Measurements from ENCODE around the gene CSF1.
A peak's percentile ranks its signal among the peaks of the same experiment; 100 is the strongest.
"Not testable (repeated sequence)": the region's sequence is repeated elsewhere in the genome, so short reads cannot be mapped to it uniquely, and the experiment has no call there.

Gene CSF1

GRCh38 chr1:109877317-109877771, 33.3 kb upstream of the CSF1 start:
- H3K4me1 ChIP-seq (ENCODE audit: control insufficient read depth, low read depth, low read length), result peaks cover 50% of the 10 kb centered on the region
- no peaks in the 10 kb centered on the region for H3K36me3 ChIP-seq (ENCODE audit: control insufficient read depth, low read depth, low read length)
- H3K9me3 ChIP-seq (ENCODE audit: control insufficient read depth, low read depth, low read length), result no peaks in the 10 kb centered on the region
- peak overlapping the region; percentile 42 for H3K27ac ChIP-seq (ENCODE audit: low read length)
- no peak overlapping the region for H3K4me3 ChIP-seq (ENCODE audit: low read length)
- peak overlapping the region; percentile 29 for H3K9ac ChIP-seq (ENCODE audit: low read length)
- H3K27me3 ChIP-seq (ENCODE audit: control insufficient read depth, insufficient read depth, low read length), result no peaks in the 10 kb centered on the region

- Histone ChIP-seq H3K9ac (ENCODE audit: low read length) (peak overlapping the region; percentile 29), H3K4me3 (ENCODE audit: low read length) (no peak overlapping the region)
Observed at GRCh38 chr1:109877776-109878175, 32.9 kb upstream of the CSF1 start.

GRCh38 chr1:109878531-109879104, 32.0 kb upstream of the CSF1 start:
- Histone ChIP-seq H3K27me3 (ENCODE audit: control insufficient read depth, insufficient read depth, low read length) (no peaks in the 10 kb centered on the region), H3K4me3 (ENCODE audit: low read length) (no peak overlapping the region), H3K27ac (ENCODE audit: low read length) (no peak overlapping the region), H3K4me1 (ENCODE audit: control insufficient read depth, low read depth, low read length) (peaks cover 43% of the 10 kb centered on the region), H3K9me3 (ENCODE audit: control insufficient read depth, low read depth, low read length) (no peaks in the 10 kb centered on the region), H3K36me3 (ENCODE audit: control insufficient read depth, low read depth, low read length) (no peaks in the 10 kb centered on the region), H3K9ac (ENCODE audit: low read length) (no peak overlapping the region)

More at GRCh38 chr1:109877776-109878175, 32.9 kb upstream of the CSF1 start:
- Histone ChIP-seq H3K4me1 (ENCODE audit: control insufficient read depth, low read depth, low read length) (peaks cover 50% of the 10 kb centered on the region), H3K27ac (ENCODE audit: low read length) (no peak overlapping the region), H3K9me3 (ENCODE audit: control insufficient read depth, low read depth, low read length) (no peaks in the 10 kb centered on the region), H3K36me3 (ENCODE audit: control insufficient read depth, low read depth, low read length) (no peaks in the 10 kb centered on the region), H3K27me3 (ENCODE audit: control insufficient read depth, insufficient read depth, low read length) (no peaks in the 10 kb centered on the region)

GRCh38 chr1:109879371-109879770, 31.3 kb upstream of the CSF1 start:
- H3K9me3 ChIP-seq (ENCODE audit: control insufficient read depth, low read depth, low read length); H3K4me3 ChIP-seq (ENCODE audit: low read length); H3K27ac ChIP-seq (ENCODE audit: low read length); H3K36me3 ChIP-seq (ENCODE audit: control insufficient read depth, low read depth, low read length); H3K27me3 ChIP-seq (ENCODE audit: control insufficient read depth, insufficient read depth, low read length); H3K9ac ChIP-seq (ENCODE audit: low read length): not testable (repeated sequence)
- H3K4me1 ChIP-seq (ENCODE audit: control insufficient read depth, low read depth, low read length), result peaks cover 36% of the 10 kb centered on the region

- no peak overlapping the region for H3K9ac ChIP-seq (ENCODE audit: low read length)
Observed at GRCh38 chr1:109879881-109880525, 30.6 kb upstream of the CSF1 start.

GRCh38 chr1:109880971-109881894, 29.4 kb upstream of the CSF1 start:
- Histone ChIP-seq H3K27me3 (ENCODE audit: control insufficient read depth, insufficient read depth, low read length) (no peaks in the 10 kb centered on the region), H3K9me3 (ENCODE audit: control insufficient read depth, low read depth, low read length) (no peaks in the 10 kb centered on the region), H3K36me3 (ENCODE audit: control insufficient read depth, low read depth, low read length) (no peaks in the 10 kb centered on the region), H3K27ac (ENCODE audit: low read length) (no peak overlapping the region), H3K4me1 (ENCODE audit: control insufficient read depth, low read depth, low read length) (peaks cover 27% of the 10 kb centered on the region), H3K9ac (ENCODE audit: low read length) (no peak overlapping the region), H3K4me3 (ENCODE audit: low read length) (no peak overlapping the region)

More at GRCh38 chr1:109879881-109880525, 30.6 kb upstream of the CSF1 start:
- H3K27ac ChIP-seq (ENCODE audit: low read length), result no peak overlapping the region
- no peaks in the 10 kb centered on the region for H3K27me3 ChIP-seq (ENCODE audit: control insufficient read depth, insufficient read depth, low read length)
- no peaks in the 10 kb centered on the region for H3K9me3 ChIP-seq (ENCODE audit: control insufficient read depth, low read depth, low read length)
- no peak overlapping the region for H3K4me3 ChIP-seq (ENCODE audit: low read length)
- H3K36me3 ChIP-seq (ENCODE audit: control insufficient read depth, low read depth, low read length), result no peaks in the 10 kb centered on the region
- peaks cover 35% of the 10 kb centered on the region for H3K4me1 ChIP-seq (ENCODE audit: control insufficient read depth, low read depth, low read length)

- Histone ChIP-seq H3K36me3 (ENCODE audit: control insufficient read depth, low read depth, low read length) (no peaks in the 10 kb centered on the region), H3K4me1 (ENCODE audit: control insufficient read depth, low read depth, low read length) (peaks cover 21% of the 10 kb centered on the region), H3K4me3 (ENCODE audit: low read length) (no peak overlapping the region), H3K27me3 (ENCODE audit: control insufficient read depth, insufficient read depth, low read length) (no peaks in the 10 kb centered on the region), H3K9ac (ENCODE audit: low read length) (no peak overlapping the region), H3K9me3 (ENCODE audit: control insufficient read depth, low read depth, low read length) (no peaks in the 10 kb centered on the region), H3K27ac (ENCODE audit: low read length) (no peak overlapping the region)
Observed at GRCh38 chr1:109881906-109882287, 28.8 kb upstream of the CSF1 start.

- no peak overlapping the region for H3K27ac ChIP-seq (ENCODE audit: low read length)
- H3K36me3 ChIP-seq (ENCODE audit: control insufficient read depth, low read depth, low read length), result no peaks in the 10 kb centered on the region
- peaks cover 16% of the 10 kb centered on the region for H3K4me1 ChIP-seq (ENCODE audit: control insufficient read depth, low read depth, low read length)
- no peaks in the 10 kb centered on the region for H3K27me3 ChIP-seq (ENCODE audit: control insufficient read depth, insufficient read depth, low read length)
- H3K9me3 ChIP-seq (ENCODE audit: control insufficient read depth, low read depth, low read length), result no peaks in the 10 kb centered on the region
- no peak overlapping the region for H3K4me3 ChIP-seq (ENCODE audit: low read length)
- no peak overlapping the region for H3K9ac ChIP-seq (ENCODE audit: low read length)
Observed at GRCh38 chr1:109882288-109883245, 28.1 kb upstream of the CSF1 start.

GRCh38 chr1:109883248-109883955, 27.2 kb upstream of the CSF1 start:
- no peak overlapping the region for H3K4me3 ChIP-seq (ENCODE audit: low read length)
- H3K9me3 ChIP-seq (ENCODE audit: control insufficient read depth, low read depth, low read length), result no peaks in the 10 kb centered on the region
- H3K27ac ChIP-seq (ENCODE audit: low read length), result no peak overlapping the region
- no peak overlapping the region for H3K9ac ChIP-seq (ENCODE audit: low read length)
- H3K27me3 ChIP-seq (ENCODE audit: control insufficient read depth, insufficient read depth, low read length), result no peaks in the 10 kb centered on the region
- H3K36me3 ChIP-seq (ENCODE audit: control insufficient read depth, low read depth, low read length), result no peaks in the 10 kb centered on the region
- peaks cover 10% of the 10 kb centered on the region for H3K4me1 ChIP-seq (ENCODE audit: control insufficient read depth, low read depth, low read length)

GRCh38 chr1:109884242-109884891, 26.3 kb upstream of the CSF1 start:
- H3K9me3 ChIP-seq (ENCODE audit: control insufficient read depth, low read depth, low read length), result no peaks in the 10 kb centered on the region
- H3K36me3 ChIP-seq (ENCODE audit: control insufficient read depth, low read depth, low read length), result no peaks in the 10 kb centered on the region
- no peaks in the 10 kb centered on the region for H3K27me3 ChIP-seq (ENCODE audit: control insufficient read depth, insufficient read depth, low read length)
- H3K9ac ChIP-seq (ENCODE audit: low read length), result no peak overlapping the region
- H3K27ac ChIP-seq (ENCODE audit: low read length), result no peak overlapping the region
- no peak overlapping the region for H3K4me3 ChIP-seq (ENCODE audit: low read length)
- H3K4me1 ChIP-seq (ENCODE audit: control insufficient read depth, low read depth, low read length), result peaks cover under 1% of the 10 kb centered on the region

Data from iPS-18a (cell line).